NT2/D1 (cell line): ENCODE results near the gene TMEM184A.

Experiments used
- SUZ12 ChIP-seq: IDR thresholded peaks from 2 replicates; pipeline ENCODE4 v1.6.1; 2011; ENCODE audit not compliant: insufficient read length, insufficient read depth; ENCODE audit errors: extremely low read depth
- YY1 ChIP-seq: IDR thresholded peaks from 2 replicates; pipeline ENCODE4 v1.6.1; 2011; ENCODE audit not compliant: insufficient read length, insufficient read depth
- ZNF274 ChIP-seq: IDR thresholded peaks from 2 replicates; pipeline ENCODE4 v1.6.1; 2011; ENCODE audit warnings: mild to moderate bottlenecking, low read depth, low read length

DNA sequence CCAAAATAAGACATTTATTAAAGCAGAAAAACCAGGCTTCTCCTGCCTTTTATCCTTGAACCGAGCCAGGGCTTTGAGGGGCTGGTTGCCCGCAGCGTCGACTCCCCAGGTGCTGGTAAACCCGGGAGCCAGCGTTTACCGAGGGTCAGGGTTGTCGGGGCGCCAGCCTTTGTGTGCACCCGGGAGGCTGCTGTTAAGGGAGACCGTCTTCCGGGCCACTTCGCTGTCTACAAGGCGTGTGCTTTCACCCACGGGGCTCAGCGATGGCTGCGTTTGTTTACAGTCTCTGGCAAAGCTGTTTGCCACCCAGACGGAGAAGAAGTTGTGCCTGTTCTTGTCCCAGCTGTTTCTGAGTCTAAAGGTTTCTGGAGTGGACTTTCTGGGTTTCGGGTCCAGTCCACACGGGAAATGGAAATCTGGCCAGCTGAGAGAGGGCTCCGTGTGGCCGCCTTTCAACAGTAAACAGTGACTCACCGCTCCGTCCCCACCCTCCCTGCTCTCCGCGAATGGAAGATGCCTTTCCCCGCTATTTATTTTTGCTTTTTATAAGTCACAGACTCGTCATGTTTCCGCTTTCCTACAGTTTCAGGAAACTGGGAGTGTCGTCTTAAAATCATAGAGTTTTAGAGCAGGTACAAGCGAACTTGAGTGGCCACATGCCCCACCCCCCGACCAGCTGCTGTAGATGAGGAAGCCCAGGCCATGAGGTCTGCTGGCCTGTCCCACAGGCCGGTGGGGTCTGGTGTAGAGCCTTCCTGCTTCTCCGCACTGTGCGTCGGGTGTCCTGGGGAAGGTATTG, 23.4 kb downstream of the TMEM184A start:
- TF ChIP-seq ZNF274 (no peak), SUZ12 (no peak), YY1 (no peak)
